Keratinocyte (primary cell): ENCODE measurements around the gene RHOBTB1. TPM values are rescaled to one million over a fixed set of nuclear protein-coding genes. Genes with fewer than 3 reads are reported as not detected.

Source experiments
- DNase-seq: peaks from one replicate; pipeline ENCODE4 v3.0.0-alpha.2; 2011; ENCODE audit warnings: low read depth, missing footprints, low spot score
- FAIRE-seq: peaks from 2 replicates; lab custom pipeline; 2011; peaks lifted over from hg19 to GRCh38; lab: Jason Lieb, UNC
- H2AFZ ChIP-seq: 2 replicates; pipeline ENCODE4 v1.6.0; 2012; ENCODE audit warnings: low read length, control low read depth, inconsistent platforms; ENCODE audit not compliant: control insufficient read depth
- H3K27ac ChIP-seq: 2 replicates; pipeline ENCODE4 v1.5.1; 2011; ENCODE audit warnings: low read length; ENCODE audit not compliant: control insufficient read depth, insufficient read depth
- H3K27me3 ChIP-seq: 3 replicates; pipeline ENCODE4 v1.6.0; 2011; ENCODE audit warnings: low read length; ENCODE audit not compliant: control insufficient read depth, insufficient read depth; ENCODE audit errors: extremely low read depth
- H3K36me3 ChIP-seq, 2 experiments: 2 replicates in 1 of 2; 3 replicates in 1 of 2; pipeline ENCODE4 v1.5.1; 2011; ENCODE audit warnings: low read length in 2 of 2, mild to moderate bottlenecking in 1 of 2; ENCODE audit not compliant: control insufficient read depth in 2 of 2, insufficient read depth in 2 of 2; ENCODE audit errors: extremely low read depth in 1 of 2
- H3K4me1 ChIP-seq: 3 replicates; pipeline ENCODE4 v1.5.1; 2011; ENCODE audit warnings: low read length; ENCODE audit not compliant: control insufficient read depth, insufficient read depth; ENCODE audit errors: extremely low read depth
- H3K4me2 ChIP-seq: 3 replicates; pipeline ENCODE4 v1.6.0; 2011; ENCODE audit warnings: low read depth, low read length; ENCODE audit not compliant: control insufficient read depth, insufficient read depth; ENCODE audit errors: extremely low read depth
- H3K4me3 ChIP-seq, 3 experiments: fragments of 200-600 bp in 1 of 3; sonication (generic) in 1 of 3; 2 replicates in 2 of 3; 3 replicates in 1 of 3; pipeline ENCODE4 v1.5.1; 2011 to 2016; ENCODE audit warnings: low read length in 3 of 3, mild to moderate bottlenecking in 3 of 3, control low read depth in 2 of 3, inconsistent platforms in 1 of 3, low read depth in 1 of 3, mixed read lengths in 1 of 3, mixed run types in 1 of 3, moderate library complexity in 1 of 3; ENCODE audit not compliant: control insufficient read depth in 2 of 3, insufficient read depth in 2 of 3; ENCODE audit errors: extremely low read depth in 1 of 3
- H3K79me2 ChIP-seq: 2 replicates; pipeline ENCODE4 v1.6.0; 2012; ENCODE audit warnings: low read length; ENCODE audit not compliant: control insufficient read depth, insufficient read depth
- H3K9ac ChIP-seq: 3 replicates; pipeline ENCODE4 v1.6.0; 2011; ENCODE audit warnings: low read length; ENCODE audit not compliant: control insufficient read depth, insufficient read depth; ENCODE audit errors: extremely low read depth
- H3K9me1 ChIP-seq: 3 replicates; pipeline ENCODE4 v1.6.0; 2011; ENCODE audit warnings: low read length; ENCODE audit not compliant: control insufficient read depth, insufficient read depth; ENCODE audit errors: extremely low read depth
- H3K9me3 ChIP-seq: 2 replicates; pipeline ENCODE4 v1.5.1; 2012; ENCODE audit warnings: low read depth, low read length; ENCODE audit not compliant: control insufficient read depth
- H4K20me1 ChIP-seq: 3 replicates; pipeline ENCODE4 v1.6.0; 2011; ENCODE audit warnings: low read length; ENCODE audit not compliant: control insufficient read depth, insufficient read depth; ENCODE audit errors: extremely low read depth
- CTCF ChIP-seq, 3 experiments: IDR thresholded peaks in 1 of 3; conservative IDR thresholded peaks in 1 of 3; optimal IDR thresholded peaks in 1 of 3; 2 replicates in 2 of 3; 3 replicates in 1 of 3; pipeline versions ENCODE3 to v1.5.1; 2011; ENCODE audit warnings: low read length in 3 of 3, mild to moderate bottlenecking in 3 of 3, moderate library complexity in 2 of 3, control low read depth in 1 of 3, inconsistent platforms in 1 of 3; ENCODE audit not compliant: insufficient read depth in 2 of 3; ENCODE audit errors: extremely low read depth in 1 of 3
- EZH2 ChIP-seq: IDR thresholded peaks from one replicate; pipeline ENCODE4 v1.6.1; 2012; ENCODE audit warnings: inconsistent platforms, mild to moderate bottlenecking, low read length, moderate library complexity
- dilution Hi-C: fragments of 300-500 bp; cut with MboI; formaldehyde crosslinking; loops from one replicate; pipeline ENCODE4 v1.7.0; 2020; ENCODE audit warnings: low sequenced_read_pairs; ENCODE audit not compliant: extremely low pct_ligation_motif_present
- polyA plus RNA-seq, 5 experiments: library from polyadenylated mRNA; depleted of rRNA in 3 of 5; stranded (reverse) in 3 of 5; stranded (forward) in 1 of 5; unstranded in 1 of 5; fragments of >200 nt; gene quantifications; 1 replicate in 1 of 5; 2 replicates in 3 of 5; 3 replicates in 1 of 5; pipeline versions ENCODE4 v1.2.1 to v1.2.3, GENCODE V29; 2011 to 2012; ENCODE audit warnings: missing spikeins in 2 of 5, low read depth in 1 of 5, low replicate concordance in 1 of 5

The RHOBTB1 gene
- polyA plus RNA-seq, 1 donor (not counting 4 experiments of a cell fraction or from before 2014, with no cell fraction given) = 4.6 TPM

GRCh38 chr10:60853107-60853506 lies 90.9 kb downstream of the RHOBTB1 start:
- Histone ChIP-seq H3K4me3 (no peak overlapping the region), H3K4me1 (no peaks in the 10 kb centered on the region), H3K36me3 (no peaks in the 10 kb centered on the region), H3K4me2 (no peak overlapping the region), H3K27me3 (no peaks in the 10 kb centered on the region), H3K9me3 (no peaks in the 10 kb centered on the region), H4K20me1 (no peaks in the 10 kb centered on the region), H3K27ac (no peak overlapping the region), H2AFZ (no peak overlapping the region), H3K79me2 (no peaks in the 10 kb centered on the region), H3K9me1 (no peaks in the 10 kb centered on the region), H3K9ac (no peak overlapping the region)
- no peak for FAIRE-seq
- no peak for DNase-seq
- TF ChIP-seq CTCF (optimal IDR thresholded peaks at IDR 0.05 in 1 of 3, IDR thresholded peaks at IDR 0.05 in 1 of 3, conservative IDR thresholded peaks at IDR 0.05 in 1 of 3; ENCODE audit: extremely low read depth in 1 of 3, insufficient read depth in 2 of 3, low read length in 3 of 3) (no peak), EZH2 (no peak)
- dilution Hi-C loops = no loop called here

- H4K20me1 ChIP-seq = no peaks in the 10 kb centered on the region
- no peak for TF ChIP-seq CTCF (optimal IDR thresholded peaks at IDR 0.05 in 1 of 3, IDR thresholded peaks at IDR 0.05 in 1 of 3, conservative IDR thresholded peaks at IDR 0.05 in 1 of 3; ENCODE audit: extremely low read depth in 1 of 3, insufficient read depth in 2 of 3, low read length in 3 of 3)
- no peak for TF ChIP-seq EZH2
- H2AFZ ChIP-seq = no peak overlapping the region
- no peaks in the 10 kb centered on the region for H3K36me3 ChIP-seq
- no peaks in the 10 kb centered on the region for H3K79me2 ChIP-seq
- no peak overlapping the region for H3K9ac ChIP-seq
- no peak overlapping the region for H3K4me3 ChIP-seq
- no peaks in the 10 kb centered on the region for H3K27me3 ChIP-seq
- FAIRE-seq (no peak), DNase-seq (no peak)
- dilution Hi-C loops = no loop called here
- peaks cover 4% of the 10 kb centered on the region for H3K4me1 ChIP-seq
- H3K9me1 ChIP-seq = no peaks in the 10 kb centered on the region
- H3K27ac ChIP-seq = no peak overlapping the region
- no peaks in the 10 kb centered on the region for H3K9me3 ChIP-seq
- H3K4me2 ChIP-seq = no peak overlapping the region
These were observed 94.2 kb downstream of the RHOBTB1 start for GRCh38 chr10:60849740-60850139.
